ENCODE results near the gene C6. TPM values are rescaled to one million over a fixed set of nuclear protein-coding genes. Genes with fewer than 3 reads are reported as not detected.

C6 gene
- total RNA-seq, 1 experiment from 2014 or later: not detected

DNA sequence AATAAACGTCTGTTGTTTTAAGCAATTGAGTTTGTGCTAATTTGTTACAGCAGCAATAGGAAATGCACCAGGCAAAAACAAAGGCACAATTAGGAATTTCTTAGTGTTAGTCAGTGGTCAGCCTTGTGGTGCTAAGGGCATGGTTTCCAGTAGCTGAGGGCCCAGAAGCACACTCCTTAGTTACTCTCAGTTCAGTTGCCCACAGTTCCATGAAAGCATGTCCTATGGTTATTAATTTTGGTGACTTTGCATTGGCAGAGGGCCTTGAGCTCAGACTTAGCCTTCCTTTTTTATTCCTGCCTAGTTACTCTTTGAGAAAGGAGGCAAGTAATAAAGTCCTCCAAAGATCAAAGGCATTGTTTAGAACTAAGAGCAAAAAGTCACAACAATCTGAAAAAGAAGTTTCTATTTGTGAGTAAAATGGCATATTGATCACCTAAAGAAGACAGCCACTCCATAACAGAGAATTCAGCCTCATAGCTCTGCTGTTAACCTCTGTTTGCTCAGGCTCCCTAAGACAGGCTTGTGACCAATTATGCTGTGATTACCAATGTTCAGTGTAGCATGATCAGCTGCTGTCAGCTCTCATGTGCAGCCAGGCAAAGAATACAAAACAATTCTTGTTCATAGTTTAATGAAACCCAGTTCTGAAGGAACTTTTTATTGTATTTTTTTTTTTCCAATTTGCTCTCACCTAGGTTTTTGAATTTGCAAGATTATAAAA, 85.2 kb downstream of the C6 start:
- Histone ChIP-seq H2BK20ac (ENCODE audit: low read depth, low read length, poor library complexity, severe bottlenecking) (no peak overlapping the region), H3K23ac (ENCODE audit: insufficient read length, low read depth, low read length) (no peak overlapping the region), H3T11ph (ENCODE audit: low read length) (no peak overlapping the region), H3K18ac (ENCODE audit: insufficient read length, low read depth, low read length) (no peak overlapping the region), H3K4ac (ENCODE audit: low read depth, low read length) (no peak overlapping the region), H3K4me2 (ENCODE audit: insufficient read depth, insufficient read length, low read length) (no peak overlapping the region), H2AK5ac (ENCODE audit: insufficient read length, low read length) (no peak overlapping the region), H4K20me1 (ENCODE audit: control insufficient read depth, insufficient read depth, insufficient read length) (no peaks in the 10 kb centered on the region), H2BK120ac (ENCODE audit: low read depth, low read length, poor library complexity, severe bottlenecking) (no peak overlapping the region), H3K23me2 (ENCODE audit: insufficient read length, low read depth, low read length, poor library complexity, severe bottlenecking) (no peaks in the 10 kb centered on the region), H3K4me1 (ENCODE audit: insufficient read depth, low read length) (0 out of 2 replicates have a peak, but pooled peaks cover 2% of the 10 kb centered on the region), H2BK12ac (ENCODE audit: insufficient read length, low read depth, low read length) (no peak overlapping the region), H2BK15ac (ENCODE audit: low read depth, low read length) (no peak overlapping the region), H4K5ac (ENCODE audit: insufficient read length, low read depth, low read length) (no peak overlapping the region), H4K91ac (ENCODE audit: insufficient read length, low read depth, low read length) (no peak overlapping the region), H4K8ac (replicated peaks; ENCODE audit: insufficient read length, low read depth, low read length) (no peak overlapping the region), H3K27ac (ENCODE audit: insufficient read length, low read depth, low read length) (no peak overlapping the region), H2AFZ (ENCODE audit: low read length) (no peak overlapping the region), H3K27me3 (ENCODE audit: insufficient read depth, low read length) (no peaks in the 10 kb centered on the region), H3K79me1 (ENCODE audit: insufficient read depth, low read depth, low read length, poor library complexity, severe bottlenecking) (no peaks in the 10 kb centered on the region), H3K9ac (ENCODE audit: extremely low read depth, insufficient read length, low read length) (no peak overlapping the region), H2BK5ac (ENCODE audit: insufficient read length, low read length) (no peak overlapping the region), H3K14ac (ENCODE audit: insufficient read depth, low read length) (no peak overlapping the region), H3K56ac (ENCODE audit: insufficient read length, low read depth, low read length) (no peak overlapping the region), H3K9me3 (ENCODE audit: control insufficient read depth, low read depth, low read length) (no peaks in the 10 kb centered on the region), H3K79me2 (ENCODE audit: insufficient read depth, low read length) (no peaks in the 10 kb centered on the region)
- Mint-ChIP-seq H3K4me1 (no peaks in the 10 kb centered on the region), H3K36me3 (ENCODE audit: insufficient read depth in 1 of 3, low read depth in 3 of 3) (no peaks in the 10 kb centered on the region), H3K27me3 (ENCODE audit: low read depth) (no peaks in the 10 kb centered on the region; the same call in 1 of the 2 replicates), H3K27ac (no peak overlapping the region), H3K4me3 (no peak overlapping the region), H3K9me3 (no peaks in the 10 kb centered on the region)
- TF ChIP-seq, protein P1, sequence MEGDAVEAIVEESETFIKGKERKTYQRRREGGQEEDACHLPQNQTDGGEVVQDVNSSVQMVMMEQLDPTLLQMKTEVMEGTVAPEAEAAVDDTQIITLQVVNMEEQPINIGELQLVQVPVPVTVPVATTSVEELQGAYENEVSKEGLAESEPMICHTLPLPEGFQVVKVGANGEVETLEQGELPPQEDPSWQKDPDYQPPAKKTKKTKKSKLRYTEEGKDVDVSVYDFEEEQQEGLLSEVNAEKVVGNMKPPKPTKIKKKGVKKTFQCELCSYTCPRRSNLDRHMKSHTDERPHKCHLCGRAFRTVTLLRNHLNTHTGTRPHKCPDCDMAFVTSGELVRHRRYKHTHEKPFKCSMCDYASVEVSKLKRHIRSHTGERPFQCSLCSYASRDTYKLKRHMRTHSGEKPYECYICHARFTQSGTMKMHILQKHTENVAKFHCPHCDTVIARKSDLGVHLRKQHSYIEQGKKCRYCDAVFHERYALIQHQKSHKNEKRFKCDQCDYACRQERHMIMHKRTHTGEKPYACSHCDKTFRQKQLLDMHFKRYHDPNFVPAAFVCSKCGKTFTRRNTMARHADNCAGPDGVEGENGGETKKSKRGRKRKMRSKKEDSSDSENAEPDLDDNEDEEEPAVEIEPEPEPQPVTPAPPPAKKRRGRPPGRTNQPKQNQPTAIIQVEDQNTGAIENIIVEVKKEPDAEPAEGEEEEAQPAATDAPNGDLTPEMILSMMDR (conservative IDR thresholded peaks at IDR 0.05): no peak
- WGBS (ENCODE audit: extremely low coverage, insufficient read length, low lambda C conversion rate): no CpG with 5 or more reads among the region's 1 CpG
- DNase-seq: no peak
